GM20431 (cell line): ENCODE measurements around the gene CFAP97D2.
"Not testable (repeated sequence)": the region's sequence is repeated elsewhere in the genome, so short reads cannot be mapped to it uniquely, and the experiment has no call there.

Experiments used
- in situ Hi-C: fragments of 300-500 bp; cut with MseI, MboI; formaldehyde crosslinking; loops from one replicate; pipeline ENCODE4 v1.15.0; 2020; ENCODE audit warnings: low sequenced_read_pairs; ENCODE audit not compliant: unreplicated experiment

CFAP97D2 gene

DNA sequence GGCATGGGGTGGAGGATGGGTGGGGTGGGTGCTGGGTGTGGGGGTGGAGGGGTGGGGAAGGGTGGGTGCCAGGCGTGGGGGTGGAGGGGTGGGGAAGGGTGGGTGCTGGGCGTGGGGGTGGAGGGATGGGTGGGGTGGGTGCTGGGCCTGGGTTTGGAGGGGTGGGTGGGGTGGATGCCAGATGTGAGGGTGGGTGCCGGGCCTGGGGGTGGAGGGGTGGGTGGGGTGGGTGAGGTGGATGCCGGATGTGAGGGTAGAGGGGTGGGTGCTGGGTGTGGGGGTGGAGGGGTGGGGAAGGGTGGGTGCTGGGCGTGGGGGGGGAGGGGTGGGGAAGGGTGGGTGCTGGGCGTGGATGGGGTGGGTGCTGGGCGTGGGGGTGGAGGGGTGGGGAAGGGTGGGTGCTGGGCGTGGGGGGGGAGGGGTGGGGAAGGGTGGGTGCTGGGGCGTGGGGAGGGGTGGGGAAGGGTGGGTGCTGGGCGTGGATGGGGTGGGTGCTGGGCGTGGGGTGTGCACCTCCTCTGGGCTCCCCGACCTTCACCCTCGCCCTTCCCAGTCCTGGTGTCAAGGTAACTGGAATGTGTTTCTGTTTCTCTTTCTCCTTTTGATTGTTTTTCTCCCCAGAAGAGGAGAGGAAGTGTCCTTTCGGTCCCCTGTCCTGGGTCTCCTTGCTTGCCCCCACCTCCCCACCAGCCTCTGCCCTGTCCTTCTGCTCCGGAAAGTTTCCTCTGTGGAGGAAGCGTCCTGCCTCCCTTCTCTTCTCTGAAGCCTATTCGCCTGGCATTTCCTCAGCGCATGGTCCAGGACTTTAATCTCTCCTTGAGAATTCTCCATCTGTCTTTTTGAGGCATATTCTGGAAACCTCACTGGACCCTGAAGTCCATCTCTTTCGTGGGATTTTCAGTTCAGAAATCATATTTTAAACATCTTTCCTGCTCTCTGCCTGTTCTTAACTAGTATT, 22.9 kb upstream of the CFAP97D2 start:
- in situ Hi-C loops: no loop called here

DNA sequence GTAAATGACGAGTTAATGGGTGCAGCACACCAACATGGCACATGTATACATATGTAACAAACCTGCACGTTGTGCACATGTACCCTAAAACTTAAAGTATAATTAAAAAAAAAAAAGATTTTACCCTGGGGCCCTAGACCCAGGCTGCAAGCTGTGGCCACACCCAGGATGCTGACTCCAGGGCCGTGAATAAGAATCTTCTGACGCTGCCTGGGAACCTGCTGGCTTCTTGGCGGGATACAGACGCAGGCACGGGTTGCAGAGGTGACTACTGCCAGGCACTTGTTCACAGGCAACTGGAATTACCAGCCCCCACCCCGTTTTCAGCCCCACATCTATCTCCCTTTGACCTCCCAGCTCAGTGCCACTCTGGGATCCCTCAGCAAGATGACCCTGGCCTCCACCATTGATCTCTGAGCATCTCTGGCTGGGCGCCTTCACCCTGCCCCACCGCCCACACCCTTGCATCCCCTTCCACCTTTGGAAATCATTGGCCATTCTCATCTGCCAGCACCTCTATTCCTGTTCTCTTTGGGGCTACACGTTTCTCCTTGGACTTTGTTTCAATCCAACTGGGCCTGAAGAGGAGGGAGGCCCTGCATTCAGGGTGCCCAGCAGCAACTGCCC, 21.1 kb upstream of the CFAP97D2 start:
- in situ Hi-C loops: no loop called here

DNA sequence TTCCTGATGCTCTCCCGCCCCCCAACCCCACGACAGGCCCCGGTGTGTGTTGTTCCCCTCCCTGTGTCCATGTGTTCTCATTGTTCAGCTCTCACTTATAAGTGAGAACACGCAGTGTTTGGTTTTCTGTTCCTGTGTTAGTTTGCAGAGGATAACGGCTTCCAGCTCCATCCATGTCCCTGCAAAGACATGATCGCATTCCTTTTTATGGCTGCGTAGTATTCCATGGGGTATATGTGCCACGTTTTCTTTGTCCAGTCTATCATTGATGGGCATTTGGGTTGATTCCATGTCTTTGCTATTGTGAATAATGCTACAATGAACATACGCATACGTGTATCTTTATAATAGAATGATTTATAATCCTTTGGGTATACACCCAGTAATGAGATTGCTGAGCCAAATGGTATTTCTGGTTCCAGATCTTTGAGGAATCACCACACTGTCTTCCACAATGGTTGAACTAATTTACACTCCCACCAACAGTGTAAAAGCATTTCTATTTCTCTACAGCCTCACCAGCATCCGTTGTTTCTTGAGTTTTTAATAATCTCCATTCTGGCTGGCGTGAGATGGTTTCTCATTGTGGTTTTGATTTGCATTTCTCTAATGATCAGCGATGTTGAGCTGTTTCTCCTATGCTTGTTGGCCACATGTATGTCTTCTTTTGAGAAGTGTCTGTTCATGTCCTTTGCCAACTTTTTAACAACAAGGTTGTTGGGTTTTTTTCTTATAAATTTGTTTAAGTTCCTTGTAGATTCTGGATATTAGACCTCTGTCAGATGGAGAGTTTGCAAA, 20.0 kb upstream of the CFAP97D2 start:
- in situ Hi-C loops: not testable (repeated sequence)

DNA sequence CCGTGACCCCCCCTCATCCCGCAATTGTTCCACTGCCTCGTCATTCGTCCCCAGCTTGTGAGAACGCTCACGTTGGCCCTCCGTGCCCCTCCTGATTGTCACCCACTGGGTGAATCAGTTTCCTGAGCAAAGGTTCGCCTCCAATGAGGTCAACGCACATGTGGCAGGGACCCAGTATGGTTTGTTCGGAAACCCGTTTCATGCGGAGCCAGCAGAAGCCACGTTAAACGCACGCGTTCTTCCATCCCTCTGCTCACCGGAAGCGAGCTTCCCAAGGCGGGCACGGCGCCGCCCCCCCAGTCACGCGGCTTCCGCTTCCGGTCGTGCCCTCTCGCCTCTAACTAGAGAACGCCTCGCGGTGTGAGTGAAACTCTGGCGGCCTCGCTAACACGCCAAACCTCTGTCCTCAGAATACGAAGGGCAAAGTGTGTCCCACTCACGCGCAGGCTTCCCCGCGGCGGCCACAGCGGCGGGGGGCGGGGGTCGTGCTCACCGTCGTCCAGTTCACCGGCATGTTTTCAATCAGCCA, 18.0 kb upstream of the CFAP97D2 start:
- in situ Hi-C loops: no loop called here

DNA sequence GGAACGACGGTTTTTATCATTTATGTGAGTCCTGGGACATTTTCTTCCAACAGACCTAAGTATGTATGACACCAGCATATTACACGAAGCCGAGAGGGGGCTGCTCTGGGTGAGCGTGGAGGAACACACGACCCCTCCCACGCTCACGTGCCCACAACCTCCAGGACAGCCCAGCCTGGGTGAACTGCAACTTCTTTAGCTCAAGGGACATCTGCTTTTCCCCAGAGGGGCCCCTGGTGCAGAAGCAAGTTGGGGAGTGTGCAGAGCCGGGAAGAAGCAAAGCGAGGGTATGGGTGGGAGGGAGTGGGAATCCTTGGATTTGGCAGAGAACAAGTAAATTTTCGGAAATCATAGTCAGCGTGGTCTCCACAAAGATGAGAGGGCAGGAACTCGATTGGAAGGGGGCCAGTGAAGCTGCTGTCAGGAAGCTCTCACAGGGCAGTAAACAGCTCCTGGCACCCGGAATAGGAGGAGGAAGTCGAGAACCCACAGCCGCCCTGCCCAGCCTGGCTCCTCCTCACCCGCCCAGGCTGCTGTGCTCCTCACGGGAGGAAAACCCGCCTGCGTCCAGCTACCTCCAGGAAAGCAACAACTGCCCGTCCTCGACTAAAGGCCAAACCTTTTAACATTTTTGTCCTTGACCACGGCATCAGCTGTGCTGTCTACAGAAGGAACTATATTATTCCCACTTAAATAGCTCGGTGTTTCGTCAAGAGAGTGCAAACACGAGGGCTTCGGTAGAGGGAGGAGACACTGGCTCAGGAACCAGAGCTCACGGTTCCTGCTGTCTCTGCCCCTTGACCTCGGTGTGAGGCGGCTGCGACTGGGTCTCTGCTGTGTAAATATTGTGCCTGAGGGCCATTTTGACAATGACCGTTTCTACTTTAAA, 17.2 kb upstream of the CFAP97D2 start:
- in situ Hi-C loops: no loop called here

DNA sequence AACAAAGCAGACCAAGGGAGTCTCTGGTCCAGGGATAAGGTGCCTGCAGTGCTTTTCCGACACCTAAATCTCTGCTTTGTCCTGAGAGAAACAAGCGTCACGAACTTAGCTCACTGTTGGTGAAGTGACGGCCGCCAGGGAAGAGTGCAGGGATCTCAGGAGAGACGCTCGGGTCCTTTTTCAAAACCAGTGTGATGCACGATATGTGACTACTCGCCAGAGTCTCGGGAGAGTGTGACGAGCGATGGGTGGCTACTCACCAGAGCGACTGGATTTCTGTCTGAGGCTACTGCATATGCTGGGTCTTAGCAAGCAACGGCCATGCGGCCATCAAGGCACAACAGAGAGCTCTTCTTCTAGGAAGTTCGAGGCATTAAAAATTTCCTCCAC, 16.5 kb upstream of the CFAP97D2 start:
- in situ Hi-C loops: no loop called here

DNA sequence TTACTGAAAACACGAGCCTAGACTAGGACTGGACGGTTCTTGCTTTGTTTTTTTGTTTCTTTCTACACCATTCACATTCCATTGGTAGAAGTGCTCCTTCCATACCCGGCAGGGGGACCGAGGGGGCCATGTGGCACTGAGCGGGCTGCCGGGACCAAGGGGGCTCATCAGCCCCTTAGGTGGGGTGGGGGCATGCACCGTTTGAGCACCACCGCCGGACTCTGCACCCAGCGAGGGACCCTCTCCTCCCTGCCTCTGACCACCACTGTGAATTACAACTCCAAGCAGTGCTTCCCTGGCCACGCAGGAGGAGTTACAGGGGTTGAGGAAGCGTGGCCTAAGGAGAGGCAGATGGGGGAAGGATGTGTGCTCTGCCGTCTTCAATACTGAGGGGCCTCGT, 15.0 kb upstream of the CFAP97D2 start:
- in situ Hi-C loops: no loop called here

DNA sequence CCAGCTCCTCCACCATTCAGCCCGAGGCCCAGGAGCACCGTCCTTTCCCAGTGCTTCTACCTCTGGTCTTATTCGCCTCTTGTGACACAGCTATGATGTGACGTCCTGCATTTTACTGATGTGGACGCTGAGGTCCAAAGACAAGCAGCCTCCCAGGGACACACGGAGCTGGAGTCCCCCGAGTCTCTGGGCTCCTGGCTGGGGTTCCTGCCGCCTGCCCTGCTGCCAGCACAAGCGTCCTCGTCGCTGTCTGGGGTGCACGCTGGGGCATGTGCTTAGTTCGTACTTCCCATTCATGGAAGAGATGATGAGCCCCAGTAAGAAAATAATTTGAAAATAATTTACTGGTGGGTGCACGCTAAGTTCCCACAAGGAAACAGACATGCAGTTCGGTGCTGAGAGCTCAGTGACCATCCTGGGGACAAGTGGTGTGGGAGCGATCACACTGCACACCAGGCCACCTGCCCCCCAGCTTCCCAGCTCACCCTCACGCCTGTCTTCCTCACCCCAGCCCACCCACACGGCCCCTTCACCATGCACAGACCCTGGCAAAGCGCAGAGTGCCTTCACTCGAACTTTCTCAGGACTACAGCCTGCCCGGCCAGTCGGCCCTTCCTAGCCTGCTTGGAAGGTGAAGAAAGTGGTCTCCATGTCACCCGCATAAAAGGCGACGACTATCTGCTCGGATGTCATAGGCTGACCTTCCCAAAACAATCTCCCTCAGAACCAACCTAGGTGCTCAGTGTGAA, 14.2 kb upstream of the CFAP97D2 start:
- in situ Hi-C loops: no loop called here

DNA sequence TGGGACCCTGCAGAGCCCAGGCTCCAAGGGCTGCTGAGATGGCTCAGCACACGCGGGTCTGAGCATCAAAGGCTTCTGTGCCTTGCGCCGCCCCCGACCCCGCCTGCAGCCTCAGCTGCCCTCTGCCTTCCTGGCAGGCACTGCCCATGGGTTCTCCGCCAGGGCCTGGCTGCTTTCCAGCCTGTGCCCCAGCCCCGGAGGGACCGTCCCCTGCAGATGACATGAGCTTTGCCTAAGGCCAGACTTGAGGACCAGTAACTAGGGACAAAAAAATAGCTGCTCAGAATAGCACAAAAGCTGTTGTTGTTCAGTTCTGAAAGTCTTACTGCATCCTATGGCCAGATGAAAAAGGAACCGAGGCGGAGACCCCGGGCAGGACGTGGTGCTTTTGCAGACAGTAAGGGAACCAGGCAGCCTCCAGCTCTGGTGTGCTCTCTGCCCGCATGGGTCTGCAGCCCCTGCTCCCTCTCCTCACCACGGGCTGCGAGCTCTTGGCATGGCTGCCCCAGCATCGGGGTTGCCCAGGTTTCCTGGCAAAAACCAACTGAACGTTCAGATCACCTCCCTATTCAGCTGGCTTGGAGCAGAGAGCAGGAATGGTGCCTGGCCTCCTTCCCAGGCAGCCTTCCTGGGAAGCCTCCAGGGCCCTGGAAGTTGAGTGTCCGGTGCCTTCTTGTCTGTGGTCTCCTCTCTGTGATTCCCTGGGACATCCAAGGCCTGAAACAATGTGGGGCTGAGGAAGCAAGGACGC, 12.5 kb upstream of the CFAP97D2 start:
- in situ Hi-C loops: no loop called here

DNA sequence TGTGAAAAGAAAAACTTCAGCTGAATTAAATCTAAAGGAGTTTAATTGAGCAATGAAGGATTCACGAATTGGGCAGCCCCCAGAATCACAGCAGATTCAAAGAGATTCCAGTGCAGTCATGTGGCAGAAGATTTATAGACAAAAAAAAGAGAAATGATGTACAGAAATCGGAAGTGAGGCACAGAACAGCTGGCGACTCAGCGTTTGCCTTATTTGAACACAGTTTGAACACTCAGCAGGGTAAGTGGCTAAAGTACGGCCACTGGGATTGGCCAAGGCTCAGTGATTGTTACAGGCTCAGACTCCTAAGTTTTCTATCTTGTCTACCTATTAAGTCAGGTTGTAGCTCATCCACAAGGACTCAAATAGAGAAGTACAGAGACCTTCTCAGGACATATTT, 11.6 kb upstream of the CFAP97D2 start:
- in situ Hi-C loops: no loop called here

DNA sequence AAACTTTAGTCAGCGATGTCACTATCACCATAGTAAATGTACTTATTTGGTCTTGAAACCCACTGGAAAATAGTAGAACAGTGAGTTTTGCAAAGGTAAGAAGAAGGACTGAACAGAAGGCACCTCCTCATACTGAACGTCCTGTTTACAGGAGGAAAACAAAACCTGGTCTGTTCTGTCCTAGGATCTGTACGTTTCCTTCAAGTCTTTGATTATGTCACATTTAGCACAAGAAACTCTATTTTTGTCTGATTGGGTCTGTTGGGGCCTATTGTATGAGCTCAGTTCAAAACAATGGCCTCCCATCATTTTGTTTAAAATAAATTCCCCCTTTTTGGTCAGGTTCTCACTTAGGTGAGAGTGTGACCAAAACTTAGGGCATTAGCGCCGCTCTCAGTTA, 11.2 kb upstream of the CFAP97D2 start:
- in situ Hi-C loops: no loop called here

DNA sequence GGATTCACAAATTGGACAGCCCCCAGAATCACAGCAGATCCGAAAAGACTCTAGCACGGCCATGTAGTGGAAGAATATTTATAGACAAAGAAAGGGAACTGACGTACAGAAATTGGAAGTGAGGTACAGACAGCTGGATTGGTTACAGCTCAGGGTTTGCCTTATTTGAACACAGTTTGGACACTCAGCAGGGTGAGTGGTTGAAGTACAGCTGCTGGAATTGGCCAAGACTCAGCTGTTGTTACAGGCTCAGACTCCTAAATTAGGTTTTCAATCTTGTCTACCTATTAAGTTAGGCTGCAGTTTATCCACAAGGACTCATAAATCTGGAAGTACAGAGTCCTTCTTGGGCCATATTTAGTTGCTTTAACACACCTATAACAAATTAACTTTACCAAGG, 5.8 kb upstream of the CFAP97D2 start:
- in situ Hi-C loops: no loop called here

DNA sequence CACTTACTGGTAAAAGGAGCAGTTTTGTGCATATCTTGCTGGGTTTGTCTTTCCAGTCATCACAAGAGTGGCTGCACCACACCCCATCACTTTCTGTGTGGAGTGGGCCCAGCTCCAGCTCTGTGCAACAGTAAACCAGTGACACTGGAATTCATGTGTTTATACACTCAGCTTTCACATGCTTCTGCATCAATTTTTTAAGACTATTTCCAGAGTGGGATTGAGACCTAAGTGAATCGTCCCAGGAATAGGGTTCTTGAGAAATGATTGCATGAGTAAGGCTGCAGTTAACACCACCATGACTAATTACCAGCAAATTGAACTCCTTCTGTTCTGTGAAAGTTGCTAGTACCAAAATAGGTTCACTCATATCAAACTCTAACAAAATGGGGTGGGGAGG, 5.3 kb upstream of the CFAP97D2 start:
- in situ Hi-C loops: no loop called here

DNA sequence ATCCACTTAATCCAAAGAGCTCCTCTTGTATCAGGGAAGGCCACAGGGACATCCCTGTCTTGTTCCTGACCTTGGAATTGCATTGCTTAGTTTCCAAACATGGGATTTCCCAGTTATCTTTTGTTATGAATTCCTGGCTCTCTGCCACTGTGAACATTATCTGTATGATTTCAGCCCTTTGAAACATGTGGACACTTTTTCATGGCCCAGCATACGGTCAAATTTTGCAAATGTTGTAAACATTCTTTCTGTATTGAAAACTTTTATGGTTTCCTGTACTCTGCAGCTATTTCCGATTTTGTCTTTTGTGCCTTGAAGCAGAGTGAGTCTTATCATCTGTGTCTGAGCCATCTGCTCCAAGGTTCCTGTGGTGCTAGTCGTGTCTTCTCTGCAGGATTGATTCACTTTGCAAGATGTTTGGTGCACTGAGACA, 4.5 kb upstream of the CFAP97D2 start:
- in situ Hi-C loops: no loop called here

DNA sequence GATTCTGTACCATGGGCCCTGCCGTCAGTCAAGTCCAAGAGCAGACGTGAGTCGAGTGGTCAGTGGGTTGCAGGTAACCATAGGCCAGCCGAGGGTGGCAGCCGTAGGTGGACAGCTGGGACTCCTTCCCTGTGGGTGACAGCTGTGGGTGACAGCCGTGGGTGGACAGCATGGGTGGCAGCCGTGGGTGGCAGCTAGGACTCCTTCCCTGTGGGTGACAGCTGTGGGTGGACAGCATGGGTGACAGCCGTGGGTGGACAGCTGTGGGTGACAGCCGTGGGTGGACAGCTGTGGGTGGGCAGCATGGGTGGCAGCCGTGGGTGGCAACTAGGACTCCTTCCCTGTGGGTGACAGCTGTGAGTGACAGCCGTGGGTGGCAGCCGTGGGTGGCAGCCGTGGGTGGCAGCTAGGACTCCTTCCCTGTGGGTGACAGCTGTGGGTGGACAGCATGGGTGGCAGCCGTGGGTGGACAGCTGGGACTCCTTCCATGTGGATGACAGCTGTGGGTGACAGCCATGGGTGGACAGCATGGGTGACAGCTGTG, 2.6 kb upstream of the CFAP97D2 start:
- in situ Hi-C loops: not testable (repeated sequence)

DNA sequence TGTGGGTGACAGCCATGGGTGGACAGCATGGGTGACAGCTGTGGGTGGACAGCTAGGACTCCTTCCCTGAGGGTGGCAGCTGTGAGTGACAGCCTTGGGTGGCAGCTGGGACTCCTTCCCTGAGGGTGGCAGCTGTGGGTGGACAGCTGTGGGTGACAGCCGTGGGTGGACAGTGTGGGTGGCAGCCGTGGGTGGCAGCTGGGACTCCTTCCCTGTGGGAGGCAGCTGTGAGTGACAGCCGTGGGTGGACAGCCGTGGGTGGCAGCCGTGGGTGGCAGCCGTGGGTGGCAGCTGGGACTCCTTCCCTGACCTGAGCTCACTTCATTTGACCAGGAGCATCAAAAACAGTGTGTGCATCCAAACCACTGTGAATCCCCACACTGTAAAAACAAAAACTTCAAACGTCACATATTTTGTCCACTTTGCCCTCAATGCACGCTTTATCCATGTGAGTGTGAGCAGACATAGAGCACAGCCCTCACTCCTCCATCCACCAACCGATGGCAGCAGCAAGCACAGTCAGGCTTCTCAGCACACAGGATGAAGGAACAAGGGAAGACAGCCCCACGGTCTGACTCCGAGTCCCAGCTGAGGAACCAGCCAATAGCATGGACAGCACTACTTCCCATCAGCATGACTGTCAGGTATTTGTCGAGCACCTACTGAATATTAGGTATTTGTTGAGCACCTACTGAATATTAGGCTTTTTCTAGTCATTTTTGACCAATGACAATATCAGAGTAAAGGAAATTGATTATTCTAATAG, 1.6 kb upstream of the CFAP97D2 start:
- in situ Hi-C loops: no loop called here
